Endometrial microvascular endothelial cells (primary cell): ENCODE results near the gene BTBD17. TPM values are rescaled to one million over a fixed set of nuclear protein-coding genes. Genes with fewer than 3 reads are reported as not detected.

Source experiments
- in situ Hi-C: cut with HindIII; loops from 2 replicates; pipeline ENCODE4 v1.10.0; 2017; ENCODE audit warnings: low sequenced_read_pairs, low pct_unique_long_range_greater_than_20kb; ENCODE audit errors: inconsistent ontology term
- total RNA-seq: library from RNA; depleted of rRNA; stranded (reverse); fragments of >200 nt; gene quantifications from one replicate; pipeline ENCODE4 v1.2.3, GENCODE V29; 2015; ENCODE audit errors: inconsistent ontology term

The BTBD17 gene
- total RNA-seq, 1 donor from 2014 or later = not detected

- in situ Hi-C loops = no loop called here
Measured at GRCh38 chr17:74344658-74345057, 17.0 kb downstream of the BTBD17 start.

- in situ Hi-C loops = no loop called here
Measured at GRCh38 chr17:74343526-74344284, 18.0 kb downstream of the BTBD17 start.

- in situ Hi-C loops = no loop called here
Measured at GRCh38 chr17:74343121-74343520, 18.5 kb downstream of the BTBD17 start.

- in situ Hi-C loops = no loop called here
Measured at GRCh38 chr17:74342224-74342623, 19.4 kb downstream of the BTBD17 start.

GRCh38 chr17:74340470-74341023 is 21.1 kb downstream of the BTBD17 start:
- in situ Hi-C loops = no loop called here

GRCh38 chr17:74339537-74340195 is 22.0 kb downstream of the BTBD17 start:
- in situ Hi-C loops = no loop called here

GRCh38 chr17:74337834-74338500 is 23.7 kb downstream of the BTBD17 start:
- in situ Hi-C loops = no loop called here

- in situ Hi-C loops = no loop called here
Measured at GRCh38 chr17:74336307-74336706, 25.4 kb downstream of the BTBD17 start.

GRCh38 chr17:74335529-74336062 is 26.1 kb downstream of the BTBD17 start:
- in situ Hi-C loops = no loop called here

GRCh38 chr17:74334393-74335039 is 27.2 kb downstream of the BTBD17 start:
- in situ Hi-C loops = no loop called here

- in situ Hi-C loops = no loop called here
Measured at GRCh38 chr17:74332763-74333283, 28.8 kb downstream of the BTBD17 start.

- in situ Hi-C loops = no loop called here
Measured at GRCh38 chr17:74332017-74332650, 29.5 kb downstream of the BTBD17 start.

- in situ Hi-C loops = no loop called here
Measured at GRCh38 chr17:74330446-74330845, 31.2 kb downstream of the BTBD17 start.

- in situ Hi-C loops = no loop called here
Measured at GRCh38 chr17:74329378-74329777, 32.3 kb downstream of the BTBD17 start.

GRCh38 chr17:74328487-74328886 is 33.2 kb downstream of the BTBD17 start:
- in situ Hi-C loops = no loop called here

GRCh38 chr17:74326506-74326905 is 35.2 kb downstream of the BTBD17 start:
- in situ Hi-C loops = no loop called here

- in situ Hi-C loops = no loop called here
Measured at GRCh38 chr17:74325743-74326379, 35.8 kb downstream of the BTBD17 start, which contains the start of gene KIF19. Gene KIF19, plus strand, starts transcription at chr17:74326226. Its CDS starts 124 bp downstream, at chr17:74326350.

- in situ Hi-C loops = no loop called here
Measured at GRCh38 chr17:74325376-74325742, 36.3 kb downstream of the BTBD17 start.
